A549 (cell line): ENCODE results near the gene CETN2.

Experiments used
- CTCF ChIP-seq: fragments of >200 bp; sonication (Bioruptor Twin); formaldehyde crosslinking; IDR thresholded peaks from 3 replicates; pipeline ENCODE4 v1.5.1; 2016
- HMGXB4 ChIP-seq: fragments of 250-450 bp; sonication (Bioruptor Pico); IDR thresholded peaks from 2 replicates; pipeline ENCODE4 v1.5.0; 2021; ENCODE audit warnings: mild to moderate bottlenecking, moderate library complexity, borderline replicate concordance
- HOXA7 ChIP-seq: fragments of 250-450 bp; sonication (Bioruptor Pico); IDR thresholded peaks from 2 replicates; pipeline ENCODE4 v1.5.0; 2020; ENCODE audit warnings: mild to moderate bottlenecking, moderate library complexity
- JUN ChIP-seq, 2 experiments: fragments of >200 bp; sonication (Bioruptor Twin); formaldehyde crosslinking; IDR thresholded peaks; 2 replicates in 1 of 2; 3 replicates in 1 of 2; pipeline ENCODE4 v1.6.1; 2016 to 2017
- KDM1A ChIP-seq: fragments of 200-600 bp; sonication (generic); IDR thresholded peaks from 2 replicates; pipeline ENCODE4 v1.6.1; 2016; ENCODE audit warnings: low read depth, mild to moderate bottlenecking
- NPAS2 ChIP-seq: fragments of 250-450 bp; sonication (Bioruptor Pico); IDR thresholded peaks from 2 replicates; pipeline ENCODE4 v1.8.0; 2022; ENCODE audit warnings: mild to moderate bottlenecking, moderate library complexity, borderline replicate concordance
- POLR2A ChIP-seq: IDR thresholded peaks from 2 replicates; pipeline ENCODE4 v1.6.1; 2012; ENCODE audit warnings: mild to moderate bottlenecking, low read length
- RARB ChIP-seq: fragments of 250-450 bp; sonication (Bioruptor Pico); IDR thresholded peaks from 2 replicates; pipeline ENCODE4 v1.8.0; 2021; ENCODE audit warnings: mild to moderate bottlenecking, moderate library complexity

- TF ChIP-seq HOXA7 (CRISPR knock-in tag) (no peak), HMGXB4 (CRISPR knock-in tag) (no peak), NPAS2 (CRISPR knock-in tag) (no peak), CTCF (no peak), POLR2A (no peak), JUN (IDR thresholded peaks at IDR 0.05) (no peak), RARB (CRISPR knock-in tag) (no peak), KDM1A (no peak)
Observed at GRCh38 chrX:152832520-152832919, 2.0 kb upstream of the CETN2 start.
